GM18519 (cell line): ENCODE data around the gene DLG3.

ENCODE experiments used
- ATAC-seq: cut with Tn5 transposase; IDR thresholded peaks from one replicate; pipeline ENCODE4 v1.9.1; 2021; ENCODE audit warnings: mild to moderate bottlenecking, moderate library complexity; ENCODE audit not compliant: unreplicated experiment, low FRiP score

Gene DLG3

DNA sequence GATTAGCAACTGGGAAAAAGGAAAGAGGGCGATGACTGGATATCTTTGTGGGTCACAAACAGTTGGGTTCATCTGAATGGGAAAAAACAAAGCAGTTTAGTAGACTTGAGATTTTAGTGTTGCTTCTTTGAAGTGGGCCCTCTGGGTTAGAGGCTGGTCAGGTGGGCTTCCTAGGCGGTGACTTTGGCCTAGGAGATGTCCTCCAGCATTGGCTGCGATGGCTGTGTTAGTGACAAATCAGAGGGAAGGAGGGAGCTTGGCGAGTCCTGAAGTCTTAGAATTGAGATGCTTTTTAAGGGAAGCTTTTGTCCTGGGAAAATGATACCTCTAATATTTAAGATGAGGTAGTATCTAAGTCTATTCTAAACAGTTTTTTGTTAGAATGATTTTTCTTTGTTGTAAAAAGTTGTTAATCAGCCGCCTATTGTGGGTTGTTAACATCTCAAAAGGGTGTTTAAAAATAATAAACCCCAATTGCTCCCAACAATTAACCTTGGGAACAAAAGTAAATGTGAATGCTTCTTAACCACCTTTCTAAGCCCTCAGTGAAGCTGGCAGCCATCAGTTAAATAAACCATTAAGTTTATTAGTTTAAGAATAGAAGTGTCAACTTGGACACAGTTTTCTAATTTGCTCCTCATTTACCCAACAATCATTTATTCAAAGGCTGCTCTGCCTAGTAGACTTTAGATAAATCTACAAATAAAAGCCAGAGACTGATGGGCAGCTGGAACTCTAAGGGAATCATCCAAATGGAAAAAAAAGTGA, 31.7 kb downstream of the DLG3 start:
- ATAC-seq, result no peak

DNA sequence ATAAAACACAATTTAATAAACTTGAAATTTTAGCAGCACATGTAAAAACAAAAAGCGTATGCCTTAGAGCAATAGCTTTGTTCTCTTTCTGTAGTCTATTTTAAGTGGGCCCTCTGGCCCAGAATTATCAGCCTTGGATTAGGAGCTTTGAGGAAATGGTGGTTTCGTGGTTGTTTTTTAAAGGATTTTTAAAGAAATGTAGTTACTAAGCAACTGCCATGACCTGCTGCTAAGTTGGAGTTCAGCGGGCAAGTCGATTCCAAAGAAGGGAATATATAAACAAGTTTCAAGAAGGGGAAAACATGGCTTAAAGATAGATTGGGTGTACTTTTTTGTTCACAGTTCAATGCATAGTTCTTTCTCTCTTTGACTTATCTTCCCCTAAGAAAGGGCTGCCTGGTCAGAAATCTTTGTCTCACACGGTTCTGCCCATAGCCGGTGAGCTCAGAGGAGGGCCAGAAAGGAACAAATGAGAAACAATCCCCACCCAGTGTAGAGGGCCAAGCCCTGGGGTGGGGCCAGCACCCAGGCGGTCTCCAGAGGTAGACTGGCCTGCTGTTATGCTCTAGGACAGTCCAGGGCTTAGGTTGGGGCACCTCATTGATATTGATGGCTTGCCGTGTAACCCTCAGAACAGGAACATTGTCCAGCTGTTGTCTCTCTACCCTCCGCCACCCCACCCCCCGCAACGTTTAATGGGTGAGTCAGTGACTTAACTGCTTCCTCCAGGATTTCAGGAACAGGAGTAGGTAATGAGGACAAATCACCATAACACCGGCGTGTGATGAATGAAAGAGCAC, 32.5 kb downstream of the DLG3 start:
- ATAC-seq, result no peak

DNA sequence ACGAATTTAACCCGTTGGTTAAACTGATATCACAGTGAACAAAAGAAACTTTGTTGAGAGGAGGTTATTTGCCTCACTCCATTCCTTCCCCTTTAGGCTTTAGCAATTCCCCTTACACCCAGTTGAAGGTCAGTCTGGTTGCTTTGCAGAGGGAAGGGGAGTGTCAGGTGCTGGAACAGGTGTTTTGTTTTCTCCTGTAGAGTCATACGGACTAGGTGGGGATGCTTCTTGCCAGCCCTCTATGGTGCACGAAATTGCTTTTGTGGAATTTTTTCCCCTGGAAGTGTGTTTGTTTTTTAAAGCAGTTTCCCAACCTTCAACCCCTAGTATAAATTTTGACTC, 33.1 kb downstream of the DLG3 start:
- ATAC-seq, result no peak

DNA sequence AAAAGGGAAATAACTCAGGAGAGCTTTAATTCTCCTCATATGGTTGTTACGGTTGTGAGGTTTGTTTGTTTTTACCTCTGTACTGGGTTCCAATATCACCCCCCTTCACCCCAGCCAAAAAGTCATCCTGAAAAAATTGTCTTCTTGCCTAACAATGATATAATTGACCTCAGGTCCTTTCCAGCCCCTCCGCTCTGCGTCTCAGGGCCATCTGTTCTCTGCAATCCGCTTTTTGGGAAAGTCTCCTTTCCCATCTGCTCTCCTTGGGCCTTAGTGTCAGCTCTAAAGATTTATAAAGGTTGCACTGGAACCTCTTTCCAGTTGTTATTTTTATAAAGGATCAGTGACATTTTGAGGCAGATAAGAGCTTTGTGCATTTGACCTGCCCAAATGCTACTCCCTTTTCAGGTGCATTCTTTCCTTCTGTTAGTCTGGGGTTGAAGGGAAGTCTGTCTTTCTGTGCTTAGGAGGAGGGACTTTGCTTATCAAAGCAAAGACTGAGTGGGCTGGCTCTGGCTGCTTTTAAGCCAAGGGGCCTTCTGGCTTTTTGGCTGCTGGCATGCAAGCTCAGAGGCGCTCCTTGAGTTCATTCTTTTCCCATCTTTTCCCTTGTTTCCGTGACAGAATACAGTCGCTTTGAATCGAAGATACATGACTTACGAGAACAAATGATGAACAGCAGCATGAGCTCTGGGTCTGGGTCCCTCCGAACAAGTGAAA, 34.1 kb downstream of the DLG3 start:
- ATAC-seq, result no peak

DNA sequence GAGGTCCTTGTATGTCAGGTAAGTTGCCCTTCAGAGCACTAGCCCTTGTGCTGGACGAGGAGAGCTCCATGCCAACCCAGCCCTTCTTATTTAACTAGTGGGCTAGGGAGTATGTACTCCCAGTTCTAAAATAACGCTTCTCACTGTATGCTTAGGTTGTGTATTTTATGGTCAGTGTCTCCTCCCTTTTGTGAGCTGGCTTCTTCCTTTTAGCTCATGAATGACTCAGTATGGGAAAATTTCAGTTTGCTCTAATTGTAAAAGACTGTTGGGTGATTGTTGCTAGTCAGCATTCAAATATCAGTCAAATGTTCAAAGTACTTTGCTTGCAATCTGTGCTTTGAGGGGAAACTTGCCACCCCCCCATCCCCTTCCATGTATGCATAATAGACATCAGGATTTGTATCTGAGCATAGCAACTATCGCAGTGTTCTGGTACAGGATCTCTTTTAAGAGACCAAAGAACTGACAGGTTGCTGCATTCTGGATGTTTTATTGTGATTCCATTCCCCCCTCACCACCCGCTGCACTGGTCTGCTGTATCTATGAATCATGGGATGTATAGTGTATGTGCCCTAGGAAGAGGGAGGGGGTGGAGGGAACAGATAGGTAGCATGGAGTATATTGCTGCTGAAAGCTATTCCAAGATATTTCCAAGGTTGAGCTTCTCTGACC, 34.7 kb downstream of the DLG3 start:
- ATAC-seq, result no peak

DNA sequence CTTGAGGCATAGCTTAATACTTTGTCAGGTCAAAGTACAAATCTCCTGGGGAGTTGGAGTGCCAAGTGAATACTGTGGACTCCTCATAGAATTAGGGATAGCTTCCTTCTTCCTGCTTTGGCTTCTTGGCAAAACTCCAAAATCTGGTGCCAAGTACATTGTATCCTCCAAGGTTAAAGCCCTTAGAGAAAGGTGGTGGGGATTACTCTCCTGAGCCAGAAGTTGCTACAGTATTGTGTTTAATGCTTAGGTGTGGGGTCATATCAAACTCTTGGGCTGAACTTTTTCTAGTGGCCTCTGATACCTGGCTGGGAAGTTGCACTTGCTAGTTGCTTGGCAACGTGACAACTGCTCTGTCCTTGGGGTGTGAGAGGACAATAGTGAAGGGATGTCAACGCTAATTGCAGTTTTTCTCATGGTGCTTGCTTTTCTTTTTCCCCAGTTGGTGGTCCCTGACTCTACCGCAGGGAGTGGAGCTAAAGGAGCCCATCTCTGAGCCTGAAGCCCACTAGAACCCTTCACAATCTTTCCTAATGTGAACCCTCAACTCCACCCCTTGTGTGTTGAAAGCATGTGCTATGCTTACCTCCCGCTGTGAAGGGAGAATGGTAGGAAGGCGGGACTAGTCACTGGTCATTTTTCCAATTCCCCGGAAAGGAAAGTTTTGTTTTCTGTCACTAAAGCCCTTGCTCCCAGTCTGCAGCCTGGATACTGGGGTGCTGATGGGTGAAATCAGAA, 35.5 kb downstream of the DLG3 start:
- no peak for ATAC-seq

DNA sequence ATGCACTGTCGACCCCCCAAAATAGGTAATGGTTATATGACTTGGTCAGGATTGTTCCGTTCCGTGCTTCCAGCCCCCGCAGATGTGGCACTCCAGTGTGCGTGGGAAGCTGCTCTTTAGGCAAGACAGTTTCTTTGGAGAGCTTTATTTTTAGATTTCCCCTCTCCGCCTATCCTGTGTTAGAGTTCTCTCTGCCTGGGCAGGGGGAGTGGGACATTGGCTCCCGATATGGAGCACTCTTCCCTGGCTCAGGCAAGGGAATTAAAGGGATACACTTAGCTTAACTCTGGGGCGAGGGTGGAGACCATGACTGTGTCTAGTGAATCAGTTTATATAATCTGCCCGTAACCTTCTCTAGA, 36.0 kb downstream of the DLG3 start:
- ATAC-seq, result no peak

DNA sequence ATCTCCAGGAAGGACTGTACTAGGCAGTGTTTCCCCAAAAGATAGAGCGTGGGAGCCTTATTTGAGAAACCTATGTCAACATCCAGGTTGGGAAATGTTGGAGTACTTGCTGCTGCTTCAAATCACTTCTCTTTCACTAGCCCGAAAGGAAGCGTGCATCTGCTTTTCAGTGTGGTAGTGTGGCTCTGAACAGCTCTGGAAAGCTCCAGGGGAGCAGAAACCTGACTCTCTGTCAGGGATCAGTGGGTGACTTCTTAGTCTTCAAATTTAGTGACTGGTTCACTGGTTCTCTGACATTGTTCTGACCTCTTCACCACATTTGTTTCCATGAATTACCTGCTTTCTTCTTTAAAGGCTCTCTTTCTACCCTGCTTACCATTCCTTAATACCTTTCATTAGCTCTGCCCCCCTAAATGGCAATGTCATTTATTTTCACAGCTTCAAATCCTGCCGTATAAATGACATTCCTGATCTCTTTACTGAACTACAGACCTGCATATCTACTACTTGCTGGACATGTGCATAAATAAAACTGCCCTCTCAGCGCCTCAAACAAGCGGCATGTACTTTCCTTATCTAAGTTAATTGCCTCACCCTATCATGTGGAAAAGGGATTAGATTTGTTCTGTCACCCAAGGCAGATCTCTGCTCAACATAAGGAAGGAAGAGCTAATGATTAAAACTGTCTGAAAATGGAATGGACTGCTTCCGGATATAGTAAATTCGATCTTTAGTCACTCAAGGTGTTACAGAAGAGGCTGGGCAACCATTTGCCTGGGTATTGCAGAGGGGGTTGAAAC, 37.0 kb downstream of the DLG3 start:
- no peak for ATAC-seq

DNA sequence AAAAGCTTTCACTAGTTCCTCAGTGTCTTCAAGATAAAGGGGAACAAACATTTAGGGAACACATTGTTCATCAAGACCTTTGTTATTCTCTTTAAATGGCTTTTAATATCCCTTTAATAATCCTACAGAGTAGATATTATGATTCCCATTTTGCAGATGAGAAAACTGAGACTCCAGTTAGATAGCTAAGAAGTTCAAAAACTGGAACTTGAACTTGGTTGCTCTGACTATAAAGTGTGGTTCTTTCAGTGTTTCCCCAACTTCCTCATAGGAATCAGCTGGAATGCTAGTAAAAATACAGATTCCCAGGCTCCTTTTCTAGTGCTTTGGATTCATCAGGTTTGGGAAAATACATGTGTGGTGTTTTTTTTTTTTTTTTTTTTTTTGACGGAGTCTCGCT, 37.7 kb downstream of the DLG3 start:
- no peak for ATAC-seq

DNA sequence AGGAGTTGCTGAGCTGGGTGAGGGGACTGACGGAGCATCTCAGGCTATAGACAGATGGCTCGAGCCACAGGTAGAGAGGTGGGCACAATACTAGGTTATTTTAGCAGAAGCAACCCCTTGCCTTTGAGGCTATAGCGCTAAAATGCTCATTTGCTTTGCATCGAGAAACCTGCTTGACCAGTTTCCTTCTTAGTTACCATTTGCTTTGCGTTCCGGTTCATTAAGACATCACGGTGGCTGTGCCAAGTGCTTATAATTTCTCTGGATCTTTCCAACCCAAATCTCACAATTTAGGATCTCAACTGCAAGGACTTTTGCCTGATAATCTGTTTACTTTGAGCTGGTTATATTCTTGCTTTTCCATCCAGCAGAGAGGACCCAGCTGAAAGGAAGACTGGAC, 40.8 kb downstream of the DLG3 start:
- no peak for ATAC-seq

DNA sequence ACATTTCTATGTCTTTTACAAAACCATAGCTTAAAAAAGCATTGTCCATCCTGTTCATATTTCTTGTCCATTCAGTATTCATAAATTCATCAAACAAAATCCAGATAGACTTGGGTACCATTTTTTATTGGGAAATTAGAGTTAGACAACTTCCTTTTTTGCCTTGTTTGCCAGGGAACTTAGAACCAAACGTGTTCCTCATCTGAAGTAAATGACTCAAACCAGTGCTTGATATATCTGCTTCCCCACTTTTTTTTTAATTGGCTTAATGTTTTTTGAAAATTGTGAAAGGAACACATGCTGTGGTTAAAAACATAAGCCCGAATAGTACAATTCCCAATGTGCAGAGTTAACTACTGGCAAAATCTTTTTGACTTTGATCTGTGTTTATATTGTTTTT, 44.2 kb downstream of the DLG3 start:
- ATAC-seq, result no peak

DNA sequence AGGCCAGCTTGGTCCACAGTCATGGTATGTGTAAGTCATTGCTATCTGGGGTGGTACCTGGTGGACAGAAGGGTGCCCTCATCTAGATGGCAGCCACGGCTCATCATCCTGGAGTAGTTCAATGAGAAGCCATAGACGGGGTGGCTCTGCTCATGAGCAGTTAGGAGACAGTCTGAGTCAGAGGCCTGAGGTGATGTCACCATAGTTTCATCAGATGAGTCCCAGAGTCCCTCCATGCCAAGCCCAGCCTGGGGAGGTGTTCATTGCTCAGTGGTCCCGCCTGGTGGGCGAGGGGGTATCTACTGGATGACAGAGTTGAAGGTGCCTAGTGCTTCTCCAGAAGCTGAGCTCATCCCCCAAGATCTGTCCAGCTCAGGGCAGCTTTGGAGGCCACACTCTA, 49.8 kb downstream of the DLG3 start:
- no peak for ATAC-seq

DNA sequence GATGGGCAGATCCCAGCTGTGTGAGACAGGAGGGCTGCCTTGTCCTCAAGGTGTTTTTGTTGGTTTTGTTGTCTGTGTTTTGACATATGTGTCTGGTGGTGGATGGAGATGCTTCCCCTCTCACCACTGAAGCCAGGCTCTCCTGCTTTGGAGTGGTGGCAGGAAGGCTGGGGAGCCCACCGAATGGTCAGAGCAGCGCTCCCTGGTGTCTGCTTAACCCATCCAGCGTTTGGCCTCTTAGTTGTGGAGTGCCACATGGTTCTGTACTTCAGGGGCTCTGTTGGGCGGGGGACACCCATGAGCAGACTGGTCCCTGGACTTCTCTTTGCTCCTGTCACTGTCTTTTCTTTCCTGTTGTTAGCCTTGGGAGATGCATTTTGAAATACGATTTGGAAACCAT, 51.9 kb downstream of the DLG3 start:
- no peak for ATAC-seq

DNA sequence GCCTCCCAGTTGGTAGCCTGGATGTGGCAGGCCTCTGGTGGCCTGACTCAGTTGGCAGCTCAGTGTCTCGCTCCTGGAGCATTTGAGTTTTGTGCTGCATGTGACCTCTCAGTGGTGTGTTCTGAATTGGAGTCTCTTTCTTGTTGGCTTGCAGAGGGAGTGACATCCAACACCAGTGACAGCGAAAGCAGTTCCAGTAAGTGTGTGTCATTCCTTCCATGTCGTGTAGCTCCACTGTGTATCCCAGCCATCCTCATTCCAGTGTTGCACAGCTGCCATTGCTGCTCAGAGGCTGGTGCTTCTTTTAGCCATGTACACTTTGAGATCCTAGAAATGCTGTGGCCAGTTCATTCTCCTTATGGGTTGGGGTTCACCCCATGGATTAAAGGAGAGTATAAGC, 52.4 kb downstream of the DLG3 start:
- ATAC-seq, result no peak

DNA sequence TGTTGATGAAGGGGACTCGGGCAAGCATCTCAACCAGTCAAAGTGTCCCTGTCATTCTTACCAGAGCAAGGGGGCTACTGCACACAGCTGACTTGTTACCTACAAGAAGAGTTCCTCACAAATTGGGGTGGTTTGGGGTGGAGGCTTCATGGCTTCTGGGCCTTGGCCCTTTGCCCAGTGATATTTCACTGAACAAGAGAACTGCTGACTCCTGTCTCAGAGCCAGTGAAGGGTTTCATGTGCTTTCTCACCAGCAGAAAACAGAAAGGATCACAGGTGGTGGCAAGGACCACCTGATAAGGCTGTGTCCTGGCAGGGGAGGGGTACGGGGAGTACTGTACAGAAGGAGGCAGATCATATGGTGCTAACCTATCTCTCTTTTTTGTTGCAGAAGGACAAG, 53.5 kb downstream of the DLG3 start:
- no peak for ATAC-seq

DNA sequence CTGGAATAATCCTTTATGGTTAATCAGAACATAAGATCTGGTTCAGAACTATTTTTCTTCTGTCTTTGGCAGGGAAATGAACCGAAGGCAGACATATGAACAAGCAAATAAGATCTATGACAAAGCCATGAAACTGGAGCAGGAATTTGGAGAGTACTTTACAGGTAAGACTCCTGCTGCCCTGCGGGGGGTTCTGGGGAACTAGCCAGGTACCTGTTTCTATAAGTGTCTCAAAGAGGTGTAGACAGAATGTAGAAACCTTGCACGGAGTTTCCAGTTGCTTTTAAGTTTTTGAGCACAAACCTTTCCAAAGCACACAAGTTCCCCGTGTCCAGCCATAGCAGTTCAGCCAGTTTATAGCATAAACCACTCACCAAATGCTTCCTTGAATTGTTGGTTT, 56.2 kb downstream of the DLG3 start:
- ATAC-seq, result no peak

DNA sequence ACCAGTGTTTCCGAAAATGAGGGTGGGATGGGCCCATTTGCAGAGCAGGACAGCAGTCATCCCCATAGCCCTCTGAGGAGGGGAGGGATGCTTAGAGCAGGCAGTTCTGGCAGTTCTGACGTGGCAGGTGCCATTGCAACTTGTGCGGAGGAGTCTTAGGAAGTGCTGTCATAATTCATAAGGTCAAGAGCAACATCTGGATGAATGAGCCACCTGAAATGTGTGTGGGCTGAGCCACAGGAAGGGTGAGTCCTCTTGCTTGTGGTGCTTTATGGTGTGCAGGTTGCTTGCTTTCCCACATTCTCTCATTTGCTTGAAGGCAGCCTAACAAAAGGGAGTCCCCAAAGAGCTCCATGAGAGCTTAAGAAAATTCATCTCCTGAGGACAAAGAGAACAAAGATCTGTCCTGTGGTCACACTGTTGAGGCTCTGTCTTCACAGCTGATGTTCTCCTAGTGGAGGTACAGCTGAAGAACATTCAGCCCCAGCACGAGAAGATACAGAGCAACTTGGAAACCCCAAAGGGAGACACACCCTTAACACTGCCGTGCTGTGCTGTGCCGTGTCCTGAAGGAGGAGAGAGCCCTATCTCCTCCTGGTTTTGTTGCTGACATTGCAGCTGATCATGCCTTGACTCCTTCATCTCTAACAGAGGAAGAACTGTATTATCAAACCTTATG, 60.3 kb downstream of the DLG3 start:
- no peak for ATAC-seq

DNA sequence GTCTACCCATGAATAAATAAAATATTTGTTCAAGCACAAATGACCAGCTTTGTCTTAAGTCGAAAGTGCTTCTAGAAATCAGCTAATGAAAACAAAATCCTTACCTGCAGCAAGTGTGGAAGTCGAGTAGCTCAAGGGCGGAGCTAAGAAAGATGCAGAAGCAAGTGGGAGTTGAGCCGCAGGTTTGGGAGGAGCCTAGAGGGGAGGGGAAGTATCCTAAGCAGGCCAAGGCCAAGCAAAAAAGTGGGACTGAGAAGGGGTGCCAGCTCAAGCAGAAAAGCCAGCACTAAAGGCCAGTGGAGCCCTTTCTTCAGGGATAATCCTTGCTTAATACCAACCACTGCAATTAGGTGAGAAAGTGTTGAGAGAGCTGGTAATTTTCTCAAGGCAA, 60.8 kb downstream of the DLG3 start:
- ATAC-seq, result no peak

DNA sequence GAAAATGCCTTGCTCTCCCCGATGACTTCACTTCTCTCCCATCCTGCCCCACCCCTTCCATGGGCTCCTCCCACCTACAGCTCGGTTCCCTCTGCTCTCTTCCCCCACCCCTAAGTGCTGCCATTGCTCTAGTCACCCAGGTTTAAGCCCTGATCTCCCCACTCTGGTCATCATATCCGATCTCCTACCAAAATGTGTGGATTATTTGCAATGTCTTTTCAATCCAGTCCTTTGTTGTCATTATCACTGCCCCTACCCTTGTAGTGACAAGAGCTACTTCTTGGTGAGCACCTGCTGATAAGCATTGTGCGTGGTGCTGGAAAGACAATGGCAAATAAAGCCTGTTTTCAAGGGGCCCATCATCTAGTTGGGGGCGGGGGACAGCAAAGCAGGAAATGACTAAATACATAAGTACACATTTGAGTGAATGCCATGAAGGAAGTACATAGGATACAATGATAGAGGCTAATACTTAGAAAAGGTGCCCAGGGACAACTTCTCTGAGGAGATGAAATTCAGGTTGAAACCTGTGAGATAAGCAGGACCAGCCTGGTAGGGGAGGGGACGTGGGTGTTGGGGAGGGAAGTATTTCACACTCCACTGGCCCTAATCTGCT, 63.8 kb downstream of the DLG3 start:
- ATAC-seq, result no peak
